Measurements from ENCODE around the gene CYB5D1.

CYB5D1 gene

DNA sequence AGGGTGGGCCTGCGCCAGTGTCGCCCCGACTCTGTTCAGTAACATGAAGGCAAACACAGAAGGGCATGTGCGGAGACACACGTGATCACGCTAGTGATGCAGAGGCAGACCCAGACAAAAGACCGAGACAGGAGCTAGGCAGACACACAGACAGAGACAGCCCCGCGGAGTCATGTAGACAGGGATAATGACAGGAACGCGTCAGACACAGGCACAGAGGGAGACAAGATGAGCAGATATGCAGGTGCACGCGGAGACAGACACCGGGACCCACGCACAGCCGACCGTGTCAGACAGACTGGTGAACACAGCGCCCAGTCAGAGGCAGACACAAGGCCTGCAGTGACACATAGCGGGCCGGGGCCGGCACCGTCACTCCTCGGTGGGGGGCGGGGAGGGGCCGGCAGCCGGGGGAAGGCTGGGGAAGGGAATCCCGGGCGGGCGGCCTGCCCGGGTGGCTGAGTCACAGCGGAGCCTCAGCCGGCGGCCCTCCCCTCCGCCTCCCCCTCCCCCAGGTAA lies 16.3 kb upstream of the CYB5D1 start:
- peak overlapping the region; percentile 89 for H3K4me3 ChIP-seq (ENCODE audit: low read depth, low read length)
- peak; percentile 69 for DNase-seq (ENCODE audit: low read depth)
- TF ChIP-seq, protein P1, sequence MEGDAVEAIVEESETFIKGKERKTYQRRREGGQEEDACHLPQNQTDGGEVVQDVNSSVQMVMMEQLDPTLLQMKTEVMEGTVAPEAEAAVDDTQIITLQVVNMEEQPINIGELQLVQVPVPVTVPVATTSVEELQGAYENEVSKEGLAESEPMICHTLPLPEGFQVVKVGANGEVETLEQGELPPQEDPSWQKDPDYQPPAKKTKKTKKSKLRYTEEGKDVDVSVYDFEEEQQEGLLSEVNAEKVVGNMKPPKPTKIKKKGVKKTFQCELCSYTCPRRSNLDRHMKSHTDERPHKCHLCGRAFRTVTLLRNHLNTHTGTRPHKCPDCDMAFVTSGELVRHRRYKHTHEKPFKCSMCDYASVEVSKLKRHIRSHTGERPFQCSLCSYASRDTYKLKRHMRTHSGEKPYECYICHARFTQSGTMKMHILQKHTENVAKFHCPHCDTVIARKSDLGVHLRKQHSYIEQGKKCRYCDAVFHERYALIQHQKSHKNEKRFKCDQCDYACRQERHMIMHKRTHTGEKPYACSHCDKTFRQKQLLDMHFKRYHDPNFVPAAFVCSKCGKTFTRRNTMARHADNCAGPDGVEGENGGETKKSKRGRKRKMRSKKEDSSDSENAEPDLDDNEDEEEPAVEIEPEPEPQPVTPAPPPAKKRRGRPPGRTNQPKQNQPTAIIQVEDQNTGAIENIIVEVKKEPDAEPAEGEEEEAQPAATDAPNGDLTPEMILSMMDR (IDR thresholded peaks at IDR 0.05; ENCODE audit: insufficient read depth, low read depth, low read length, missing control alignments) = no peak

DNA sequence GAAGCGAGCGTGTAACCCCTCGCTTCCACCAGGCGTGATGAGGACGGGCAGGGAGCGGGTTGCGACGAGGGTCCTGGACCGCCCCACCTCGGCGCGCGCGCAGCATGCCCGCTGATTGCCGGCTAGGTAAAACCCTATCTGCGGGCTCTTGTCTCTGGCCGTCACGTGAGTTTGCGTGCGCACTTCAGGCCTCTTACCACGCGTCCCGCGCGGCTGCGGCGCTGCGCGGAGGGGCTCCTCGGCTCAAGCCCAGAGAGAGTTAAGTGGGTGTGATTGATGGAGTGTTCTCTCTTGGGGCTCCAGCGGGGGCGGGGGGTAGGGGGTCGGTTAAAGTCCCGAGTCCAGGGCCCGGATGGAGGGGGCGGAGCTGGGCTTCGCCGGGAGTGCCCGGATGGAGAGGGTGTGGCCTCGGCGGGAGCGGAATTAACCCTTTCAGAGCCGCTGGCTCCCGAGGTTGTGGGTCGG lies 15.9 kb upstream of the CYB5D1 start:
- peak; percentile 86 for DNase-seq (ENCODE audit: low read depth)
- H3K4me3 ChIP-seq (ENCODE audit: low read depth, low read length) = peak overlapping the region; percentile 89
- TF ChIP-seq, protein P1 (IDR thresholded peaks at IDR 0.05; ENCODE audit: insufficient read depth, low read depth, low read length, missing control alignments) = no peak

DNA sequence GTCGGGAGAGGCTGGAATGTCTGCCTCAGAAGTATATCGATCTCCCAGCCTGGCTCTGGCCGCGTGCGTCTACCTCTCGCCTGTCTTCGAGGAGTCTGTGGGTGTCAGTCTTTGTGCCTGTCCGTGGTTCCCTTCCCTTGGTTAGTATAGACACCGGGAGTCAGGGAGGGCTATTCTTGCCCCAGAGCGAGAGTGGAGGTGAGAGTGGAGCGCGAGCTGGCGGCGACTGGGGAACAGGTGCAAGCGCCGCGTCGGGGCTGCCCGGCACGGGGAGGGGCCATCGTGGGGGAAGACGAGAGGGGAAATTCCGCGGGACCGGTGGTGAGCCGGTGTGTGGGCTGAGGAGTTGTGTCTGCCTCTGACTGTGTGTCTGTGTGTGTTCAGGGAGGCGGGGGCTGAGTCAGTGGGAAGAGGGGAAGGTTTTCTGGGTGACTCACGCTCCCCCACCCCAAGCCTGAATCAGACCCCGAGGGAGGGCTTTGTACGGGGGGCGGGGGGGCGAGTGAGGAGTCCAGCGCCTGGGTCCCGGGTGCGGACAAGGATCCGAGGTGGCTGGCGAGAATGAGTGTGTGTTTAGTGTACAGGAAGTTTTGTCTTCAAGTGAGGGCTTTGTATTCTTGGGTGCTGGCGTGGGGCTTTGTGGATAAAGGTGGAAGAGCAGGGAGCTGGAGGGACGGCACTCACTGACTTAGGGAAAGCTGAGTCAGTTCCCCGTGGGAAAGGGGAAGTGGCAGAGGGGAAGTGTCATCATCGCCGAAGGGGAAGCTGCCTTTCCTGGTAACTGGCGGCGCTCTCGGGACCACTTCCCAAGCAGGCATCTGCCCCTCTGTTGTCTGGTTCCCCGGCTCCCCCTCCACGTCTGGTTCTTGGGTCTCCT lies 15.2 kb upstream of the CYB5D1 start:
- TF ChIP-seq, protein P1 (IDR thresholded peaks at IDR 0.05; ENCODE audit: insufficient read depth, low read depth, low read length, missing control alignments) = no peak
- H3K4me3 ChIP-seq (ENCODE audit: low read depth, low read length) = peak overlapping the region; percentile 89
- peak; percentile 92 for DNase-seq (ENCODE audit: low read depth)

DNA sequence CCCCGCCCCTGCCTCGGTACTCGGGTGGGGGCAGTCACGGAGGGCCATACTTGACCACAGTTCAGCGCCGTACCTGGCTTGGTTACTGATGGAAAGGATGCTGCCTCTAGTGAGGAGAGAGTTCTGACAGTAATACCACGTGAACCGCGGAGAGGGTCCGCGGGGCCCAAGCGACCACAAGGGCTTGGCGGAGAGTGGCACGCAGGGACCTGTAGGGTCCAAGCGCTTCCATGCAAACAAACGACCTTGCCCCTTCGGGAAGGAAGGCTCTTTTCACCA lies 14.6 kb upstream of the CYB5D1 start:
- H3K4me3 ChIP-seq (ENCODE audit: low read depth, low read length) = peak overlapping the region; percentile 89
- no peak for DNase-seq (ENCODE audit: low read depth)
- TF ChIP-seq, protein P1 (IDR thresholded peaks at IDR 0.05; ENCODE audit: insufficient read depth, low read depth, low read length, missing control alignments) = no peak

DNA sequence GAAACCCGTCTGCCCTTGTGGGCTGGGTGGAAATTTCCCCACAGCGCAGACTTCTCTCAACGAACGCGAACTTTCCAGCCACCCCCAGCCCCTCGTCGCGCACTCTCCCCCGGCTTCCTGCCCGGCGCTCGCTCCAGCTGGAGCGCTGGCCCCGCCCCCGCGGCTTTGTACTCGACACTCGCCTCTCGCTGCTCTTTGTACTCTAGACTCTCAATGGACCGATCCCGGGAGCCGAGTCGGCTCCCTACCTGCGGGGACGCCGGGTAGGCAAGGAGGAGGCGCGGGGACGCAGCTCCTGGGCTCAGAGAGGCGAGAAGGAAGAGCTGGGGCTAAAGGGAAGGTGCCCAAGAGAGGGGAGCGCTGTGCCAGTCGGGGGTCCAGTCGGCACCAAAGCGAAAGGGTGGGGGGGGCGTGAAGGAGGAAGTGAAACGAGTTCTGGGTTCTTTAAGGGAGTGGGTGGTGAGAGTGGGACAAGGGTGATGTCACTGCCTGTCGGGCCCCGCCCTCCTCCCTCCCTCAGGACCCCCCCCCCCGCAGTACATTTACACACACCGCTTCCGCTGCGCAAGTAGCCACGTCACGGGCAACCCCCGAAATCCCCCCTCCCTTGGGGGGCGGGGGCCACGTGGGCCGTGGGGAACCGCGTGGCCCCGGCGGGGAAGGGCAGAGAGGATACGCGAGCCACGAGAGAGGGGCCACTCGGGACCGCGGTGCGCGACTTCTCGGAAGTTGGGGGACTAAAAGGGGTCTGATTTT lies 14.1 kb upstream of the CYB5D1 start:
- DNase-seq (ENCODE audit: low read depth) = peak; percentile 96
- H3K4me3 ChIP-seq (ENCODE audit: low read depth, low read length) = peak overlapping the region; percentile 89
- TF ChIP-seq, protein P1 (IDR thresholded peaks at IDR 0.05; ENCODE audit: insufficient read depth, low read depth, low read length, missing control alignments) = no peak

DNA sequence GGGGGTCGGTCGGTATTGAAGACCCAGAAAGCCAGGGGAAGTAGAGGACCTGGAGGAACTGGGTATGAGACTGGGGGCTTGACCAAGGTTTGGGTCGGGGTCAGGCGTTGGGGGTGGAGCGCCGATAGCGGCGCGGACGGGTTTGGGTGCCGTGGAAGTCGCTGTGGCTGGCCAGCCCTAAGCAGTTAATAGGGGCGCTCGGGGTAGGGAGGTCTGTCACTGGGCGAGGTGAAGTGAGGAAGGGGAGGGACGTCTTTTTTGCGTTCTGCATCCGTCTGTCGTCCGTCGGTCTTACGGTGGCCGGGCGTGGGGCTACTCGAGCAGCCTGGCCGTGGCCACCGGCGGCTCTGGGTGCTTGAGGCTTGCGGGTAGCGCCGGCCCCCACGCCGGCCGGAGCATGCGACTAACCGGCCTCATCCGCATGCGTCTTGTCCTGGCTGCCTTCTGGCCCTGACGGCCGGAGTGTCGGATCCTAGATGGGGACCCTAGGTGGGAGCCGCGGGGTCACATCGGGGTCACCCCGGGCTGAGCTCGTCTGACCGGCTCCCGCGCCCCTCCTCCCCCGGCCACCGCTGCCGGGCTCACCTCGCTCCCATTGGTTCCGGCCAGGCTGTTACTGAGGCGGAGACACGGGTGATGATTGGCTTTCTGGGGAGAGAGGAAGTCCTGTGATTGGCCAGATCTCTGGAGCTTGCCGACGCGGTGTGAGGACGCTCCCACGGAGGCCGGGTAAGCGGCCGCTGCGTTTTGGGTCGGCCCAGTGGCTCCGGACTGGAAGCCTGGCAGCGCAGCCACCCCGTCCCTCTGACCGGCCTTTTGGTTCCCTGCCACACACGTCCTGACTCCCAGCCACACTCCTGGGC lies 13.3 kb upstream of the CYB5D1 start:
- H3K4me3 ChIP-seq (ENCODE audit: low read depth, low read length) = peak overlapping the region; percentile 89
- TF ChIP-seq, protein P1 (IDR thresholded peaks at IDR 0.05; ENCODE audit: insufficient read depth, low read depth, low read length, missing control alignments) = no peak
- DNase-seq (ENCODE audit: low read depth) = peak; percentile 96
